Large intestine (tissue), 3 donors: ENCODE data around the gene COL4A4. TPM values are rescaled to one million over a fixed set of nuclear protein-coding genes. Genes with fewer than 3 reads are reported as not detected.

ENCODE experiments used
- DNase-seq, 2 donors: peaks; one replicate each; pipeline versions ENCODE4 v3.0.0 to v3.0.0-alpha.2; 2013
- H3K27ac ChIP-seq: one replicate; pipeline ENCODE4 v1.5.1; 2013; ENCODE audit warnings: low read length
- H3K27me3 ChIP-seq: 2 replicates; pipeline ENCODE4 v1.6.1; 2013; ENCODE audit warnings: low read length; ENCODE audit not compliant: control insufficient read depth, insufficient read depth
- H3K36me3 ChIP-seq: 2 replicates; pipeline ENCODE4 v1.6.1; 2013; ENCODE audit warnings: low read length; ENCODE audit not compliant: control insufficient read depth, insufficient read depth
- H3K4me1 ChIP-seq: one replicate; pipeline ENCODE4 v1.6.1; 2013; ENCODE audit warnings: low read length; ENCODE audit not compliant: control insufficient read depth, insufficient read depth
- H3K4me3 ChIP-seq: one replicate; pipeline ENCODE4 v1.5.1; 2013; ENCODE audit warnings: low read length
- H3K9me3 ChIP-seq: one replicate; pipeline ENCODE4 v1.6.1; 2013; ENCODE audit warnings: mild to moderate bottlenecking, low read depth, low read length, moderate library complexity; ENCODE audit not compliant: control insufficient read depth
- WGBS: methylation state at CpG from one replicate; pipeline ENCODE4 v1.1.5; 2013; ENCODE audit warnings: low lambda C conversion rate; ENCODE audit not compliant: insufficient coverage; 5-methylcytosine and 5-hydroxymethylcytosine counted together
- polyA plus RNA-seq: library from polyadenylated mRNA; unstranded; fragments of 120-200 nt; gene quantifications from one replicate; pipeline ENCODE4 v1.2.1, GENCODE V29; 2013

COL4A4 gene
- polyA plus RNA-seq, 1 donor = 0.22 TPM

DNA sequence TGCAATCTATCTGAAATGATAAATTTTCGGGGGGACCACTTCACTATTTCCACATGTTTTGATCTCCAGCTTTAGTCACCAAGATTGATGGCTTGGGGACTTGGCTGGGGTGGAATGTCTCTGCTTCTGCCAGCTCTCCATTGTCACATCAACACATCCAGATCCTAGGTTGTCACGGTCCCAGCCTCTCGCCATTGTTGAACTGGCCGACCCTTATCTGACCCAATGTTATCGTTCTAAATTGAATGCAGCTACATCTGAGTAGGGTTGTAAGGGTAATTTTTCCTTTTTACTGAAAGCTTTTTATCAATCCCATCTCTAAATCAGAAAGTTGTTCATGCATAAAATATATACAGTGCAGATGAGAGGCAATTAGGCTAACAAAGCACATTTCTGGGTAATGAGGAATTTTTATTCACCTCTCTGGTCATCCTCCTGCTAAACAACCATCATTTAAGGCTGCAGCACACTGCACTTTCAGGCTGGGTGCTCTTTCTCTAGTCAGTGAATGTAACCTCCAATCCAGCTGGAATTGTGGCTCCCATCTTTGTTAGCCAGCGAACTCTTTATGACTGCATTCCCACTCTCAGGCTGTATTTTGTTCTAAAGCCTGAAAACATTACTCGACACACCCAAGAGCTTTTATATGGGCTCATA, 128.2 kb downstream of the COL4A4 start:
- no peaks in the 10 kb centered on the region for H3K9me3 ChIP-seq
- no peak overlapping the region for H3K4me3 ChIP-seq
- no peaks in the 10 kb centered on the region for H3K36me3 ChIP-seq
- whole genome bisulfite sequencing = 33% methylated on average over 1 of the region's 7 CpGs
- peaks cover 2% of the 10 kb centered on the region for H3K4me1 ChIP-seq
- H3K27ac ChIP-seq = no peak overlapping the region
- no peak for DNase-seq
- no peaks in the 10 kb centered on the region for H3K27me3 ChIP-seq

DNA sequence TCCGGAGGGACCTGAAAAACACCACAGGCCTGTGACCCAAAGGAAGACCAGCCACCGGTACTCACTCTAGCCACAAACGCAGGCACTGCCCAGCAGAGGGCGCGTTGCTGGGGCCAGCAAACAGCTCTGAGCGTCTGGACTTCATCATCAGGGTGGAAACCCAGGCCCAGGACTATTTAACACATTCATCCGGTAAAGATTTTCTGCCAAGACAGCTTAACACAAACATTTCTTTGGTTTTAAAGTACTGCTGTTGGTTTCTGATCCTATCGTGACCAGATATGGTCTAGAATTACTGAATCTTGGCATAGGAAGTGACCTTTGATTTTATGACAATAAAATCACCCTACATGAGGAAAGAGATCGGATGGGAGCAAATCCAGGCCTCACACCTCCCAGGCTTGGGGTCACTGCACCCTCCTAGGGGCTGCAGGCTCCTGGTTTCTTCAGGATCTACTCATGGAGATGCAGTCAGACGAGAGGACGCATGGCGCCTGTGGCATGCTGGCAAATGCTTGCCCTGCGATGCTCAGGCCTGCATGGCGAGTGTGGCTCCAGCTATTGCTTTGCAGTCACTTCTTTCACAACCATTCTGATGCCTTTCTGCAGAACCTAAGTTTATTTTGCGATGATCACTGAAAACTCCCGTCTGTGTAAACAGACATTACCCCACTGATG, 130.4 kb downstream of the COL4A4 start:
- no peak overlapping the region for H3K27ac ChIP-seq
- no peak overlapping the region for H3K4me3 ChIP-seq
- H3K4me1 ChIP-seq = peaks cover 2% of the 10 kb centered on the region
- 7% methylated on average over 4 of the region's 16 CpGs for WGBS
- DNase-seq = peak; percentile 41 to 56
- H3K27me3 ChIP-seq = no peaks in the 10 kb centered on the region
- no peaks in the 10 kb centered on the region for H3K9me3 ChIP-seq
- H3K36me3 ChIP-seq = no peaks in the 10 kb centered on the region

DNA sequence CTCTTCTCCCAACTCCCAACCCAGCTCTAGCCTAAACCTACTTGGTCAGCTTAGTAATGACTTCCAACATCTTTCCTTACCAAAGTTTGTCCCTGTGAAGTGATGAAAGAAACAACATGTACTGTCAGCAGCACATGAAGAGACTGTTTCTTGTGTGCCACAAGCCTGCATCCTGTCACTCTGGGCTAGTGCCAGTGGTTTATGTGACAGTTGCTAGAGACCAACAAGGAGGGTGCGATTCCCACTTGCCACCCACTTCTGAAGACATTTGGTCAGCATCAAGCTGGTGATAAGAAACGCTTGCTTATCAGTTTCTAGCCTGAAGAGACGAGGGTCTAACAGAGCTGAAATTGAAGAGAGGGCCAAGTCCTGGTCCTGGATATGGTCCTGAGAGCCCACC, 132.6 kb downstream of the COL4A4 start:
- DNase-seq = no peak
- Histone ChIP-seq H3K36me3 (no peaks in the 10 kb centered on the region), H3K9me3 (no peaks in the 10 kb centered on the region), H3K27me3 (no peaks in the 10 kb centered on the region), H3K4me1 (peaks cover 2% of the 10 kb centered on the region), H3K4me3 (no peak overlapping the region), H3K27ac (no peak overlapping the region)
- WGBS = no CpG with 5 or more reads among the region's 3 CpGs

- 100% methylated on average over 1 of the region's 2 CpGs for WGBS
These were observed 133.2 kb downstream of the COL4A4 start for GRCh38 chr2:227030789-227031188.

GRCh38 chr2:227029426-227030105, 134.4 kb downstream of the COL4A4 start:
- WGBS = 83% methylated on average over 2 of the region's 3 CpGs
- DNase-seq = no peak
- Histone ChIP-seq H3K27ac (no peak overlapping the region), H3K27me3 (no peaks in the 10 kb centered on the region), H3K4me3 (no peak overlapping the region), H3K36me3 (no peaks in the 10 kb centered on the region), H3K9me3 (no peaks in the 10 kb centered on the region), H3K4me1 (peaks cover 2% of the 10 kb centered on the region)

More at GRCh38 chr2:227030789-227031188, 133.2 kb downstream of the COL4A4 start:
- H3K36me3 ChIP-seq = no peaks in the 10 kb centered on the region
- H3K9me3 ChIP-seq = no peaks in the 10 kb centered on the region
- H3K27ac ChIP-seq = no peak overlapping the region
- H3K4me3 ChIP-seq = no peak overlapping the region
- H3K4me1 ChIP-seq = peaks cover 2% of the 10 kb centered on the region
- no peaks in the 10 kb centered on the region for H3K27me3 ChIP-seq
- DNase-seq = no peak

DNA sequence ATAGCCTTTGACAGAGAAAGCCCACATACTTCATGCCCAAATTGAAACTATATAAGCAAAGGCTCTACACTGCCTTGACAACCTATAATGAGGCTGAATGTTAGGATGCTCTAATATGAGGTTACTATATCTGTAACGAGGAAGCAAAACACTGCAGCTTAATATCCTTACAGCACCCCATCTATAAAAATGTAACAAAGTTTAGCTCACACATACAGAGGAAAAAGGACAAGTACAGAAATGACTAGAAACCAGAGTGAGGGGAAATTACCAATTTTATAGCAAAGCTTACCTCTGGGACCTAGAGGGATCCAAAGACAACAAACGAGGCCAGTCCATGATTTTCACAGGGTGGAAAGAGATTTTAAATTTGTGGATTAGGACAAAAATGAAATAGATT, 138.5 kb downstream of the COL4A4 start:
- Histone ChIP-seq H3K9me3 (no peaks in the 10 kb centered on the region), H3K36me3 (no peaks in the 10 kb centered on the region), H3K27me3 (no peaks in the 10 kb centered on the region), H3K4me3 (no peak overlapping the region), H3K4me1 (no peaks in the 10 kb centered on the region), H3K27ac (no peak overlapping the region)
- DNase-seq = no peak
- WGBS = 100% methylated on average over 1 of the region's 2 CpGs

DNA sequence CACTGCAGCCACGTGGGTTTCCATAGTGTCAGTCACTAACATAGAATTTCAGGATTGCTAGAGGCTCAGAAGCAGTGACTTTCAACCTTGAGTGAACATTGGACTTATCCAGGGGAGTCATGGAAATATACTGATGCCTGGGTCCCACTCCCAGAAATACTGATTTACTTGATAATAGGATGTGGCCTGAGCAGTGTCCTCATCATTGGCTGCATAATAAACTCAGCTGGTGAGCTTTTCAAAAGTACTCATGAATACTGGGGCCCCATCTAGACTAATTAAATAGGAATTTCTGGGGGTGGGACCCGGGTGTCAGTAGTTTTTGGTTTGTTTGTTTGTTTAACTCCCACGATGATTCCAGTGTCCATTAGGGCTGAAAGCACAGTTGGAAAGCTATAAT, 141.4 kb downstream of the COL4A4 start:
- no peak overlapping the region for H3K27ac ChIP-seq
- H3K4me3 ChIP-seq = no peak overlapping the region
- DNase-seq = no peak
- H3K27me3 ChIP-seq = no peaks in the 10 kb centered on the region
- no peaks in the 10 kb centered on the region for H3K4me1 ChIP-seq
- H3K36me3 ChIP-seq = no peaks in the 10 kb centered on the region
- no peaks in the 10 kb centered on the region for H3K9me3 ChIP-seq
- no CpG with 5 or more reads among the region's 3 CpGs for WGBS

GRCh38 chr2:227020416-227020815, 143.6 kb downstream of the COL4A4 start:
- Histone ChIP-seq H3K9me3 (no peaks in the 10 kb centered on the region), H3K4me1 (no peaks in the 10 kb centered on the region), H3K27me3 (no peaks in the 10 kb centered on the region), H3K36me3 (no peaks in the 10 kb centered on the region), H3K27ac (no peak overlapping the region), H3K4me3 (no peak overlapping the region)
- no peak for DNase-seq
- no CpG with 5 or more reads among the region's 2 CpGs for WGBS

DNA sequence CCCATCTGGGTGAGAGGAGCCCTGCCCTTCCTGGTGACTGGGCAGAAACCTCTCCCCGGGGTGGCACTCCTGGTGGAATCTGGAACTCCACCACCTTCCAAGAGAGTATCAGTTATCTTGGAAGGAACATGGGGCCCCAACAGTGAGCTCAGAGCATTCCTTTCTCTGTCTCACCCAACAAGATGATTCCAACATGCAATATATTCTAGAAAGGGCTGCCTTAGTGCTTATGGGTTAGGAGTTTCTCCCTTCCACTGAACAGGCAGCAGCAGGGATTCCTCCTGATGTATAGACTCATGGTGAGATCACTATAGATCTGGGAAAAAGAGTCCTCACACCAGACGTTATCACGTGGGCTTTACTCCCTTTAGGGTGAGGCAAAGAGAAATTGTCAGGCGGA, 147.1 kb downstream of the COL4A4 start:
- WGBS = no CpG with 5 or more reads among the region's 4 CpGs
- Histone ChIP-seq H3K4me1 (no peaks in the 10 kb centered on the region), H3K27me3 (no peaks in the 10 kb centered on the region), H3K4me3 (no peak overlapping the region), H3K36me3 (no peaks in the 10 kb centered on the region), H3K27ac (no peak overlapping the region), H3K9me3 (no peaks in the 10 kb centered on the region)
- DNase-seq = no peak

- H3K36me3 ChIP-seq = no peaks in the 10 kb centered on the region
- no CpG with 5 or more reads among the region's 8 CpGs for WGBS
- no peak overlapping the region for H3K27ac ChIP-seq
- no peaks in the 10 kb centered on the region for H3K4me1 ChIP-seq
- DNase-seq = no peak
- H3K4me3 ChIP-seq = no peak overlapping the region
- H3K27me3 ChIP-seq = no peaks in the 10 kb centered on the region
- H3K9me3 ChIP-seq = no peaks in the 10 kb centered on the region
These were observed 150.1 kb downstream of the COL4A4 start for GRCh38 chr2:227013881-227014280.
